Ascending aorta (tissue), 2 donors: ENCODE results near the gene PDHX. TPM values are rescaled to one million over a fixed set of nuclear protein-coding genes. Genes with fewer than 3 reads are reported as not detected.

ENCODE experiments used
- DNase-seq, 2 donors: peaks; one replicate each; pipeline ENCODE4 v3.0.0-alpha.2; 2019; ENCODE audit warnings: low spot score in 2 of 2
- H3K27ac ChIP-seq, 2 donors: fragments of 200-600 bp; sonication (generic); one replicate each; pipeline ENCODE4 v1.5.1; 2016 to 2017; ENCODE audit warnings: mild to moderate bottlenecking in 1 of 2
- H3K27me3 ChIP-seq: fragments of 200-600 bp; sonication (generic); one replicate; pipeline ENCODE4 v1.5.1; 2017
- H3K36me3 ChIP-seq, 2 donors: fragments of 200-600 bp; sonication (generic); one replicate each; pipeline ENCODE4 v1.5.1; 2016
- H3K4me1 ChIP-seq, 2 donors: fragments of 200-600 bp; sonication (generic); one replicate each; pipeline ENCODE4 v1.5.1; 2016 to 2017; ENCODE audit warnings: mild to moderate bottlenecking in 1 of 2
- H3K4me3 ChIP-seq, 2 donors: fragments of 200-600 bp; sonication (generic); one replicate each; pipeline ENCODE4 v1.5.1; 2016 to 2017; ENCODE audit warnings: mild to moderate bottlenecking in 1 of 2
- H3K9me3 ChIP-seq, 2 donors: fragments of 200-600 bp; sonication (generic); one replicate each; pipeline ENCODE4 v1.5.1; 2016
- intact Hi-C: fragments of 100-400 bp; cut with DNase I; formaldehyde crosslinking; loops from one replicate; pipeline ENCODE4 v1.15.1; 2023
- total RNA-seq: library from RNA; depleted of rRNA; stranded (reverse); fragments of >200 nt; gene quantifications from one replicate; pipeline ENCODE4 v1.1.0, GENCODE V29; 2016
- TF ChIP-seq, protein P1 (sequence below), 3 experiments: fragments of 200-600 bp in 2 of 3; fragments of 450-650 bp in 1 of 3; sonication (generic) in 2 of 3; IDR thresholded peaks; one replicate each; pipeline ENCODE4 v1.5.1; 2016 to 2019; ENCODE audit warnings: antibody characterized with exemption in 3 of 3, mild to moderate bottlenecking in 1 of 3, moderate library complexity in 1 of 3

Gene PDHX
- total RNA-seq, 1 donor from 2014 or later = 23.3 TPM

DNA sequence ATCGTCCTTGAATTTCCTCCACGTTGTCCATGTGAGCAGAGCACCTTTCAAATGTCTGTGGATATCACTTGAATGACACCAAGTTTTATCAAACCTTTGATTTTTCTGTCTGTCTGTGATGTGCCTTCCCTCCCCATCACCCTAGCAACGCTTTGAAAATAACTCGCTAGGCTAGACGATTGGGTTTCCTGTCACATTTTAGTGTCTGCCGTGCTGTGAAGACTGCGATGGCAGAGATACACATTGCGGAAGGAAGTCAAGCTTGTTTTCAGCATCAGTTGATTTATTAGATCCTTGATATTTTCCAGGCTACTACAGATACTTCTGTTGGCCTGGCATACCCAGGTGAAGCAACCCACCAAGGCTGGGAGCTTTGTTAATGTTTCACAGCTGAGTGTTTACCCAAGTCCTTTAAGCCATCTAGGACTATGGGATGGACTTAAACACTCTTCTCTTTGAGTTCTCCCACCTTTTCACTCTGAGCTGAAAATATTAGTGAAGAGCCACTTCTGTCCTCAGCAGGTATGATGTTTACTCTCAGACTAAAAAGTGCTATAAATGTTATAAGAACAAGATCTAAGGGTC is 128.9 kb downstream of the PDHX start:
- H3K36me3 ChIP-seq = no peaks in the 10 kb centered on the region
- intact Hi-C loops = no loop called here
- H3K27ac ChIP-seq = no peak overlapping the region
- H3K4me1 ChIP-seq = no peaks in the 10 kb centered on the region
- no peaks in the 10 kb centered on the region for H3K9me3 ChIP-seq
- TF ChIP-seq, protein P1, sequence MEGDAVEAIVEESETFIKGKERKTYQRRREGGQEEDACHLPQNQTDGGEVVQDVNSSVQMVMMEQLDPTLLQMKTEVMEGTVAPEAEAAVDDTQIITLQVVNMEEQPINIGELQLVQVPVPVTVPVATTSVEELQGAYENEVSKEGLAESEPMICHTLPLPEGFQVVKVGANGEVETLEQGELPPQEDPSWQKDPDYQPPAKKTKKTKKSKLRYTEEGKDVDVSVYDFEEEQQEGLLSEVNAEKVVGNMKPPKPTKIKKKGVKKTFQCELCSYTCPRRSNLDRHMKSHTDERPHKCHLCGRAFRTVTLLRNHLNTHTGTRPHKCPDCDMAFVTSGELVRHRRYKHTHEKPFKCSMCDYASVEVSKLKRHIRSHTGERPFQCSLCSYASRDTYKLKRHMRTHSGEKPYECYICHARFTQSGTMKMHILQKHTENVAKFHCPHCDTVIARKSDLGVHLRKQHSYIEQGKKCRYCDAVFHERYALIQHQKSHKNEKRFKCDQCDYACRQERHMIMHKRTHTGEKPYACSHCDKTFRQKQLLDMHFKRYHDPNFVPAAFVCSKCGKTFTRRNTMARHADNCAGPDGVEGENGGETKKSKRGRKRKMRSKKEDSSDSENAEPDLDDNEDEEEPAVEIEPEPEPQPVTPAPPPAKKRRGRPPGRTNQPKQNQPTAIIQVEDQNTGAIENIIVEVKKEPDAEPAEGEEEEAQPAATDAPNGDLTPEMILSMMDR (IDR thresholded peaks at IDR 0.05) = no peak
- H3K4me3 ChIP-seq = no peak overlapping the region
- DNase-seq = no peak
- no peaks in the 10 kb centered on the region for H3K27me3 ChIP-seq

Other genes with a start within 250 kb of the PDHX start
- gene APIP, start 239 bp upstream of the PDHX start, total RNA-seq = 3.6 TPM
- gene CD44, start 222.6 kb downstream of the PDHX start, total RNA-seq = 188 TPM